ENCODE measurements around the gene PLXDC2. TPM values are rescaled to one million over a fixed set of nuclear protein-coding genes. Genes with fewer than 3 reads are reported as not detected.

The PLXDC2 gene
- polyA plus RNA-seq, 1 of the 3 experiments (the other 2 are of a cell fraction), result 2.5 TPM

GRCh38 chr10:20254078-20254477, 437.8 kb downstream of the PLXDC2 start:
- Histone ChIP-seq H3K4me3 (ENCODE audit: low read depth in 2 of 2, low read length in 1 of 2) (no peak overlapping the region), H3K9me2 (0 out of 2 replicates have a peak, but pooled peaks cover 2% of the 10 kb centered on the region), H3K9me3 (no peaks in the 10 kb centered on the region), H3K4me1 (ENCODE audit: control insufficient read depth in 1 of 2, insufficient read depth in 2 of 2, low read depth in 1 of 2, low read length in 1 of 2) (no peaks in the 10 kb centered on the region), H3K9ac (no peak overlapping the region), H2AFZ (ENCODE audit: low read depth) (no peak overlapping the region), H3K4me2 (no peak overlapping the region), H3F3A (replicated peaks; ENCODE audit: insufficient read depth) (no peaks in the 10 kb centered on the region), H3K79me2 (ENCODE audit: insufficient read depth) (no peaks in the 10 kb centered on the region), H3K27me3 (ENCODE audit: insufficient read depth) (no peaks in the 10 kb centered on the region), H4K20me1 (ENCODE audit: insufficient read depth) (no peaks in the 10 kb centered on the region), H3K27ac (ENCODE audit: low read depth in 2 of 2, low read length in 1 of 2) (no peak overlapping the region), H3K36me3 (replicated peaks in 1 of 2; ENCODE audit: control insufficient read depth in 1 of 2, insufficient read depth in 2 of 2, low read length in 1 of 2) (no peaks in the 10 kb centered on the region)
- ChIA-PET CTCF (interaction anchor here (1.1 kb wide), 1 partner anchor 10 kb away, joined by 3 read pairs; no protein-coding TSS in a partner anchor), POLR2A (no interaction called here)
- TF ChIP-seq POLR2AphosphoS5 (IDR thresholded peaks at IDR 0.05; ENCODE audit: low read depth, low read length) (no peak), REST (IDR thresholded peaks at IDR 0.05; ENCODE audit: low read depth, low read length) (no peak), RCOR1 (IDR thresholded peaks at IDR 0.05; ENCODE audit: low read length) (no peak), FOXM1 (IDR thresholded peaks at IDR 0.05; ENCODE audit: low read depth) (no peak), GATA2 (CRISPR knock-in tag; IDR thresholded peaks at IDR 0.05) (no peak)
- 60% methylated on average over 3 of the region's 3 CpGs for WGBS (ENCODE audit: low lambda C conversion rate)
- no peak for DNase-seq

GRCh38 chr10:20254497-20254896, 438.3 kb downstream of the PLXDC2 start:
- H3K4me2 ChIP-seq, result no peak overlapping the region
- H3K9me2 ChIP-seq, result 0 out of 2 replicates have a peak, but pooled peaks cover 2% of the 10 kb centered on the region
- no peak overlapping the region for H3K4me3 ChIP-seq (ENCODE audit: low read depth in 2 of 2, low read length in 1 of 2)
- H3F3A ChIP-seq (replicated peaks; ENCODE audit: insufficient read depth), result no peaks in the 10 kb centered on the region
- no peaks in the 10 kb centered on the region for H3K36me3 ChIP-seq (replicated peaks in 1 of 2; ENCODE audit: control insufficient read depth in 1 of 2, insufficient read depth in 2 of 2, low read length in 1 of 2)
- no peaks in the 10 kb centered on the region for H3K9me3 ChIP-seq
- DNase-seq, result no peak
- no peak overlapping the region for H3K27ac ChIP-seq (ENCODE audit: low read depth in 2 of 2, low read length in 1 of 2)
- ChIA-PET POLR2A (no interaction called here), CTCF (interaction anchor here (1.1 kb wide), 1 partner anchor 10 kb away, joined by 3 read pairs; no protein-coding TSS in a partner anchor)
- H3K27me3 ChIP-seq (ENCODE audit: insufficient read depth), result no peaks in the 10 kb centered on the region
- whole genome bisulfite sequencing (ENCODE audit: low lambda C conversion rate), result 46% methylated on average over 1 of the region's 1 CpG
- no peak overlapping the region for H2AFZ ChIP-seq (ENCODE audit: low read depth)
- no peaks in the 10 kb centered on the region for H4K20me1 ChIP-seq (ENCODE audit: insufficient read depth)
- H3K79me2 ChIP-seq (ENCODE audit: insufficient read depth), result no peaks in the 10 kb centered on the region
- no peaks in the 10 kb centered on the region for H3K4me1 ChIP-seq (ENCODE audit: control insufficient read depth in 1 of 2, insufficient read depth in 2 of 2, low read depth in 1 of 2, low read length in 1 of 2)
- H3K9ac ChIP-seq, result no peak overlapping the region
- TF ChIP-seq TAF1 (IDR thresholded peaks at IDR 0.05; ENCODE audit: borderline replicate concordance, low read depth, low read length) (no peak), FOSL2 (IDR thresholded peaks at IDR 0.05; ENCODE audit: borderline replicate concordance, low read depth) (no peak), MXI1 (IDR thresholded peaks at IDR 0.05; ENCODE audit: low read depth, low read length) (no peak), POLR2AphosphoS5 (IDR thresholded peaks at IDR 0.05; ENCODE audit: low read depth, low read length) (no peak), USF1 (IDR thresholded peaks at IDR 0.05; ENCODE audit: borderline replicate concordance, low read depth) (no peak), RXRA (IDR thresholded peaks at IDR 0.05; ENCODE audit: borderline replicate concordance, low read depth) (no peak), TEAD4 (IDR thresholded peaks at IDR 0.05; ENCODE audit: borderline replicate concordance, insufficient read depth) (no peak), MEF2A (IDR thresholded peaks at IDR 0.05; ENCODE audit: borderline replicate concordance, low read depth) (no peak), JUND (IDR thresholded peaks at IDR 0.05) (no peak), ELF1 (IDR thresholded peaks at IDR 0.05) (no peak), EP300 (IDR thresholded peaks at IDR 0.05; ENCODE audit: borderline replicate concordance in 1 of 2, low read depth in 1 of 2, low read length in 1 of 2) (no peak), NRF1 (IDR thresholded peaks at IDR 0.05; ENCODE audit: low read depth, low read length) (no peak), SIN3A (IDR thresholded peaks at IDR 0.05; ENCODE audit: borderline replicate concordance, low read depth, low read length) (no peak), FOXJ3 (CRISPR knock-in tag; IDR thresholded peaks at IDR 0.05) (no peak), CHD2 (IDR thresholded peaks at IDR 0.05; ENCODE audit: low read length, partially characterized antibody) (no peak), SMC3 (IDR thresholded peaks at IDR 0.05; ENCODE audit: low read depth, low read length) (no peak), REST (IDR thresholded peaks at IDR 0.05; ENCODE audit: low read depth, low read length) (no peak)

Data from SK-N-SH (cell line).